Loucy (cell line): ENCODE results near the gene PHF8.

ENCODE experiments used
- H2AFZ ChIP-seq: fragments of 200-600 bp; sonication (generic); 2 replicates; pipeline ENCODE4 v1.6.0; 2016; ENCODE audit warnings: antibody characterized with exemption, mild to moderate bottlenecking, low read length, moderate library complexity
- H3F3A ChIP-seq: fragments of 200-600 bp; 2 replicates; pipeline ENCODE4 v1.6.0; 2016; ENCODE audit warnings: antibody characterized with exemption, low read depth, mild to moderate bottlenecking
- H3K27me3 ChIP-seq: fragments of 200-600 bp; sonication (generic); 2 replicates; pipeline ENCODE4 v1.6.1; 2014; ENCODE audit warnings: low read length, mild to moderate bottlenecking; ENCODE audit not compliant: insufficient read depth, poor library complexity, severe bottlenecking
- H3K36me3 ChIP-seq: fragments of 200-600 bp; sonication (generic); 2 replicates; pipeline ENCODE4 v1.6.1; 2016; ENCODE audit warnings: low read length; ENCODE audit not compliant: insufficient read depth
- H3K4me1 ChIP-seq: fragments of 200-600 bp; sonication (generic); 2 replicates; pipeline ENCODE4 v1.5.1; 2014; ENCODE audit warnings: low read length, mild to moderate bottlenecking; ENCODE audit not compliant: insufficient read depth, poor library complexity, severe bottlenecking
- H3K4me2 ChIP-seq: fragments of 200-600 bp; sonication (generic); 2 replicates; pipeline ENCODE4 v1.6.0; 2014; ENCODE audit warnings: antibody characterized with exemption, low read length, low read depth, mild to moderate bottlenecking; ENCODE audit not compliant: poor library complexity, severe bottlenecking
- H3K4me3 ChIP-seq: fragments of 200-600 bp; sonication (generic); 2 replicates; pipeline ENCODE4 v1.5.1; 2014; ENCODE audit warnings: low read length, mild to moderate bottlenecking, mixed read lengths; ENCODE audit not compliant: poor library complexity, severe bottlenecking
- H3K79me2 ChIP-seq: fragments of 200-600 bp; sonication (generic); 2 replicates; pipeline ENCODE4 v1.6.1; 2014; ENCODE audit warnings: low read length; ENCODE audit not compliant: insufficient read depth
- H3K9ac ChIP-seq: fragments of 200-600 bp; sonication (generic); 2 replicates; pipeline ENCODE4 v1.6.0; 2014; ENCODE audit warnings: mild to moderate bottlenecking, low read depth, low read length, moderate library complexity; ENCODE audit not compliant: poor library complexity, severe bottlenecking
- H3K9me2 ChIP-seq: fragments of 200-600 bp; sonication (generic); replicated peaks from 2 replicates; pipeline ENCODE4 v1.6.1; 2016; ENCODE audit warnings: low read depth, low read length, mixed read lengths
- H3K9me3 ChIP-seq: fragments of 200-600 bp; sonication (generic); 2 replicates; pipeline ENCODE4 v1.6.1; 2014; ENCODE audit warnings: mild to moderate bottlenecking, antibody characterized with exemption, low read length, low read depth; ENCODE audit not compliant: insufficient read depth
- H4K20me1 ChIP-seq: fragments of 200-600 bp; sonication (generic); 2 replicates; pipeline ENCODE4 v1.6.0; 2014; ENCODE audit warnings: antibody characterized with exemption, low read length, mild to moderate bottlenecking; ENCODE audit not compliant: insufficient read depth, poor library complexity, severe bottlenecking
- CTCF ChIP-seq: fragments of 200-600 bp; sonication (generic); conservative IDR thresholded peaks from 2 replicates; pipeline ENCODE4 v1.5.1; 2014; ENCODE audit warnings: mild to moderate bottlenecking, antibody characterized with exemption, low read length
- EZH2phosphoT487 ChIP-seq: fragments of 200-600 bp; IDR thresholded peaks from 2 replicates; pipeline ENCODE4 v1.6.1; 2018; ENCODE audit warnings: antibody characterized with exemption, mild to moderate bottlenecking, moderate library complexity, borderline replicate concordance

PHF8 gene

GRCh38 chrX:54045563-54046228 lies 1.4 kb upstream of the PHF8 start:
- Histone ChIP-seq H3K9me3 (no peaks in the 10 kb centered on the region), H3K36me3 (no peaks in the 10 kb centered on the region), H4K20me1 (no peaks in the 10 kb centered on the region), H3K79me2 (peaks cover 12% of the 10 kb centered on the region), H3K27me3 (no peaks in the 10 kb centered on the region), H3K4me3 (peak overlapping the region; percentile 91), H3K4me1 (peaks cover 11% of the 10 kb centered on the region), H3K9me2 (no peaks in the 10 kb centered on the region), H2AFZ (no peak overlapping the region), H3F3A (no peaks in the 10 kb centered on the region), H3K4me2 (peak overlapping the region; percentile 90), H3K9ac (peak overlapping the region; percentile 88)
- no peak for TF ChIP-seq CTCF
- TF ChIP-seq EZH2phosphoT487: no peak

DNA sequence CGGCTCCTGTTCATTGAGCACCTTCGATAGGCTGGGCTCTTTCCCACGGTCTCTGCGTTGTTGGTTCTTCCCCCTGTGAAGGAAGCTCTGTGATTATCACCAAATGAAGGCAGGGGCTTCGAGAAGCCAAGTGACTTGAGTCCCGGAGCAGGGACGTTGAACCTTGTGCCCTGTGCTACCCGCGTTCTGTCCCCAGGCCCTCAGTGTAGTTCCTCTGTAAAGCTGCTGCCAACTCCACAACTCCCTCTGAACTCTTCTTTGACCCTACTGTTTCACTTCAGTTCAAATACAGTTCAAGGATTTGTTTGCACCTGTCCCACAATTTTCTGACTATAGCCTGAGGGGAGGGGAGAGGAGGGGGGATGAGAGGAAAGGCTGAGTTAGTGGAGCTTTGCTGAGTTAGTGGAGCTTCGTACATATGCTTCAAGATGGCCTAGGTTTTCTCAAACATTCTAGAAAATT lies 635 bp upstream of the PHF8 start:
- no peak for TF ChIP-seq CTCF
- no peak for TF ChIP-seq EZH2phosphoT487
- Histone ChIP-seq H3K9ac (peak overlapping the region; percentile 88), H3K79me2 (peaks cover 12% of the 10 kb centered on the region), H2AFZ (peak overlapping the region; percentile 76; the same call in 1 of the 2 replicates), H3K9me2 (no peaks in the 10 kb centered on the region), H3K9me3 (no peaks in the 10 kb centered on the region), H3K36me3 (no peaks in the 10 kb centered on the region), H3K4me2 (peak overlapping the region; percentile 90), H3F3A (no peaks in the 10 kb centered on the region), H3K4me3 (peak overlapping the region; percentile 91), H3K27me3 (no peaks in the 10 kb centered on the region), H3K4me1 (peaks cover 11% of the 10 kb centered on the region), H4K20me1 (no peaks in the 10 kb centered on the region)

DNA sequence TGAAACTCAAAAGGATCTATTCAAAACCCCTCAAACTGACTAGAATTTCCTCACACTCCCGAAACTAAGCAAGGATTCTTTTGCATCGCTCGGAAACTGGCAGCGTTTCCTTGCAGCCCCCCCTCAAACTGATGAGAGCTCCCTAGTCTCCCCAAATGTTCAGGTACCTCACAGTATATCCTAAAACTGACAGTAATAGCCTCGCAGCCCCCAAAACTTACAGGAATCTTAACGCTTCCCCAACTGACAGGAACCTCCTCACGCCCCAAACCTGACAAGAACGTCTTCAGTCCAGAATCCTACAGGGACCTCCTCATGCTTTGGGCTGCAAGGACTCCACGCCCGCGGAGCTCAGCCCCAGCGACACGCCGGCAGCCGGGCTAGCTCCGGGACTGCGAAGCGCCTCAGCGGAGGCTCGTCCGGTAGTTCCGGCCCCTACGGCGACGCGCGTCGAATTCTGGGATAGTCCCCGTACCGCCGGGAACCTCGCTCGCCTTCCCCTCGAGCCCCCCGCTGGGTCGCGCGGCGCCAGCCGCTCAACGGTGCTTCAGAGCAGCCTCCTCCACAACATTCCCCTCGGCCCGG lies 640 bp downstream of the PHF8 start:
- no peak for TF ChIP-seq EZH2phosphoT487
- TF ChIP-seq CTCF: no peak
- peaks cover 12% of the 10 kb centered on the region for H3K79me2 ChIP-seq
- peak overlapping the region; percentile 90 for H3K4me2 ChIP-seq
- peaks cover 11% of the 10 kb centered on the region for H3K4me1 ChIP-seq
- H3F3A ChIP-seq: no peaks in the 10 kb centered on the region
- H3K9me2 ChIP-seq: no peaks in the 10 kb centered on the region
- H3K9ac ChIP-seq: peak overlapping the region; percentile 88
- no peaks in the 10 kb centered on the region for H3K27me3 ChIP-seq
- no peaks in the 10 kb centered on the region for H3K36me3 ChIP-seq
- H4K20me1 ChIP-seq: no peaks in the 10 kb centered on the region
- peak overlapping the region; percentile 91 for H3K4me3 ChIP-seq
- no peaks in the 10 kb centered on the region for H3K9me3 ChIP-seq
- H2AFZ ChIP-seq: peak overlapping the region; percentile 89
